Suppressor macrophage treated with lipopolysaccharide for 4 hours (primary cell): ENCODE results near the gene CCDC81.

Experiments used
- DNase-seq: peaks from one replicate; pipeline ENCODE4 v3.0.0-alpha.2; 2020

The CCDC81 gene

GRCh38 chr11:86442420-86442819, 67.7 kb downstream of the CCDC81 start:
- DNase-seq = peak; percentile 76

GRCh38 chr11:86442827-86443226, 68.1 kb downstream of the CCDC81 start:
- no peak for DNase-seq

DNA sequence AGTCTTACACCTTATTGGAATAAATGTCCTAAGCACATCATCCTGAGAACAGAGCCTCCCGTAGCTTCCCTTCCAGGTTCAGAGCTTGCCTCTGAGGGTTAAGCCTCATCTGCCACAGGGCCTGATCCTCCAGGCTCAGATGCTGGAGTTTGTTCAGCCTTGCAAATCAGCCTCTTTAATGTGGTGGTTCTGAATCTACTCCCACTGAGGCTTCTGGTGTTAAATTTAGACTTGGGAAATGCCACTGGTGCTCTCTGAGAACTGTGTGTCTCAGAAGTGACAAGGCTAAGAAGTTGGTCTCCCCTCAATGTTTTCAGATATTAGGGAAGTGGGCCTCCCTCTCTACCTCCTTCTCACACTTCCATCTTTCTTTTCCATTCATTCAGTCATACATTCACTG, 68.7 kb downstream of the CCDC81 start:
- no peak for DNase-seq

DNA sequence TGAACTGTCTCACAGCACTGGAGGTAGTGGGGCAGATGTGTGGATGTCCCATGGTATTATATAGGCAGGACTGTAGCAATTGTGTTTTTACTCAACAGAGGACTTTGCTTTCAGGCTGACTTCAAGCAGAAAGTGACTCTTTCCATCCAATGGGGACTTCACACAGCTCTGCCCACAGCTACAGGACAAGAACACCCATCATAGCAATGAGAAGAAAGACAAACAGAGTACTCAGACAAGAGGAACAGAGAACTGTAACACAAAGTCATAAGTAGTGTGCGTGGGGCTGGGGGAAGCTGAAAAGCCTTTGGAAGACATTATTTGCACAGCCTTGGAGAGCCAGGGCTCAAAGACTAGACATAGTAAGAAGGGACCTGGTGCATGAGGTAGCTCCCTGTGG, 70.3 kb downstream of the CCDC81 start:
- DNase-seq = no peak

DNA sequence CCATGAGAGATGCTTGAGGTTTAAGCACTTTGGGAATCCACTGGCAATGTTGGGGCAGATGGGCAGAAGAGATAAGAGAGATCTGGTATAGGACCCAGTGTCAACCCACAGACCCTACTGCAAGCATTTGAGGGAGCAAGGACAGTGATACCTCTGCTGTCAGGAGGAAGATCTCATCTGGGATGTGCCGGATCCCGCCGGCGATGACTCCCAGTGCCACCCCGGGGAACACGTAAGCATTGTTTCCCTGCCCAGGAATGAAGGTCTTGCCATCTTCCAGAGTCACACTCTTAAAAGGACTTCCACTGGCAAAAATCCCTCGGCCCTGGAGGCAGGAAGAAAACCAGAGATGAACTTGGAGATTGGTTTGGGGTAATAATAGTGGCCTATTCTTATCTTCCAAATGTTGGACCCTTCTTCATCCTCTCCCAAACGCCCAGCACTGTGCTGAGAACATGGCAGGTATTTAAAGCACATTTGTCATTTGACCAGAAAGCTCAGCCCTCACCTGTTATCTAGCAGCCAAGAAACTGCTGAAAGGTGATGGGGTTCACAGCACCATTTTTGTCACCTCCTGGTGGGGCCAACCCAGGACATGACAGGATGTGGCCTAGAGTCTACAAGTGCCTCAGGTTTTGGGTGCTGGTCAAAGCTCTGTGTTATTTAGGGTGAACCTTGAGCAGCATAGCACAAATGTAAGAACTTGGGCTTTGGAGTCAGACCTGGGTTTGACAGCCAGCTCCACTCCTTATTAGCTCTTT, 71.7 kb downstream of the CCDC81 start:
- DNase-seq = no peak

DNA sequence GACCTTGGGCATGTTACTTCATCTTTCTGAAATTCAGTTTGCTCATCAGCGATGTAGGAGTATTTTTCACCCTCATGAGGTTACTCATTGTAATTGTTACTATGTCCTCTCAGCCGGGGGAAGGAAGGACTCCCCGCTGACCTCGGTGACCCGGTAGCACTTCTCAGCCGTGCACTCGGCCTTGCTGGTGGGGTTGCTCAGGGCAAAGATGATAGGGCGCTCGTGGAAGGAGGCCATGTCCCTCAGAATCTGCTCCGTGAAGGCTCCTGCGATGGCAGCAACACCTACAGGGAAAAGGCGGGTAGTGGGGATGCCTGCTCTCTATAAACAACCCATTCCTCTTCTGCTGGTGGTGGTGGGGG, 72.2 kb downstream of the CCDC81 start:
- DNase-seq = no peak

DNA sequence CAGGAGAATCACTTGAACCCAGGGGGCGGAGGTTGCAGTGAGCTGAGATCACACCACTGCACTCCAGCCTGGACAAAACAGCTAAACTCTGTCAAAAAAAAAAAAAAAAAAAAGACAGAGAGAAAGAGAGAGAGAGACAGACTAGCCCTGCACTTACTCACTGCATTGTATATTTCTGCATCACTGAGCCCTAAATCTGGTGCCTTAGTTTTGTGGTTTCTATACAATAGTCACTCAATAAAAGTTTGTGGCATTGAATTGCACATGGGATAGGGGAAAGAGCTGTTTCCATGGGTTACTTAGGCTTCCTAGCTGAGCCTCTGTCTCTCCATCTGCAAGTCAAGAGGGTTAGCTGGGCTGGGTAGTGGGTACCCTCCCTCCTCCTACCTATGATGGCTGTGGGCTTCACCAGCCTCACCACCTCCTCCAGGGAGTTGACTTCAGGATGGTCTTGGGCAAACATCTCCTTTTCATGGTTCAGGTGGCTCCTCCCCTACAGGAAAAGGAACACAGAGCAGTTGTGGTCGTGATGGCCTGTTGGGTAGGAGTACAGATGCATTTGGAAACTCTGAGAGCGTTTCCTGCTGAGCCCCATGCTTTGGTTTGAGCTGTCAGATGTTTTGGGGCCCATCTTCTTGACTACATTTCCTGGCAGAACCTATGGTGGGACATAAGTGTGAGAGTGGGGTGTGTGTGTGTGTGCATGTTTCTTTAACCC, 73.2 kb downstream of the CCDC81 start:
- DNase-seq = no peak

- no peak for DNase-seq
Measured at GRCh38 chr11:86449993-86450629, 75.4 kb downstream of the CCDC81 start.

- DNase-seq = no peak
Measured at GRCh38 chr11:86453290-86454030, 78.8 kb downstream of the CCDC81 start.

DNA sequence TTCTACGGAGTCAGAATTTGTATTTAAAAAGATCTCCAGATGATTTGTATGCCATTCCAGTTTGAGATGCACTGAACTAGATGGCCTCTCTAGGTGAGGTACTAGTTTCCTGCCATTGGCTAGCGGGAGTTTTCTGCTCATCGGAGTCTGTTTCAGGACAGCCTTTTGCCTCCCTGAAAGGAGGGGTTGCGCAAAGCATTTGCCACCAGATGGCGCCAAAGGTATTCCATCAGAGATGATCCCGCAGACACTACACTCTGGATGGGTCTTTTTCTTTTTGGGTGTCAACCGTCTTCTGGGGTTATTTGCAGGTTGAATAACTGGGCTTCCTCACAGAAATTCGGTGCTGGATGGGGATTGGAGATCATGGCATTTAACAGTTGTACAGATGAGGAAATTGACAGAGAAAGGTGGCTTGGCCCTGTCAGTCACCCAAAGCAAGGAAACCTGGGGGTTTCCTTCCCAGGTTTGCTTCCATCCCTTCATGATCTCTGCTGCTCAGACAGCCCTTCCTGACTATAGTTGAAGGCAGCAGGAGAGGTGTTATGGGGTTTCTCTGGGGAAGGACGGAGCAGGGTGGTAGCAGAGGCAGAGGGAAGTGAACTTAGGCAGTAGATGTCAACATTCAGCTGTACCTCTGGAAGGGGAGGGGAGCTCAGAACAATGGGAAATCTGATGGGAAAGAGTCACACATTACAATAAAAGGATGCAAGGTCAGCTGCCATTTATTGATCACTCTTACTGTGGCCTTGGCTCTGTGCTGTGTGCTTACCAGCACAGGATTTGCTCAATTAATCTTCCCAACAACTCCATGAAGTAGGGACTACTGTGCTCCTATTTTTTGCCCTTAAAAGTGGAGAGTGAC, 81.6 kb downstream of the CCDC81 start:
- peak; percentile 90 for DNase-seq

- DNase-seq = no peak
Measured at GRCh38 chr11:86458294-86459001, 83.8 kb downstream of the CCDC81 start.

- DNase-seq = no peak
Measured at GRCh38 chr11:86459002-86459385, 84.3 kb downstream of the CCDC81 start.

GRCh38 chr11:86459682-86460460, 85.2 kb downstream of the CCDC81 start:
- DNase-seq = no peak

DNA sequence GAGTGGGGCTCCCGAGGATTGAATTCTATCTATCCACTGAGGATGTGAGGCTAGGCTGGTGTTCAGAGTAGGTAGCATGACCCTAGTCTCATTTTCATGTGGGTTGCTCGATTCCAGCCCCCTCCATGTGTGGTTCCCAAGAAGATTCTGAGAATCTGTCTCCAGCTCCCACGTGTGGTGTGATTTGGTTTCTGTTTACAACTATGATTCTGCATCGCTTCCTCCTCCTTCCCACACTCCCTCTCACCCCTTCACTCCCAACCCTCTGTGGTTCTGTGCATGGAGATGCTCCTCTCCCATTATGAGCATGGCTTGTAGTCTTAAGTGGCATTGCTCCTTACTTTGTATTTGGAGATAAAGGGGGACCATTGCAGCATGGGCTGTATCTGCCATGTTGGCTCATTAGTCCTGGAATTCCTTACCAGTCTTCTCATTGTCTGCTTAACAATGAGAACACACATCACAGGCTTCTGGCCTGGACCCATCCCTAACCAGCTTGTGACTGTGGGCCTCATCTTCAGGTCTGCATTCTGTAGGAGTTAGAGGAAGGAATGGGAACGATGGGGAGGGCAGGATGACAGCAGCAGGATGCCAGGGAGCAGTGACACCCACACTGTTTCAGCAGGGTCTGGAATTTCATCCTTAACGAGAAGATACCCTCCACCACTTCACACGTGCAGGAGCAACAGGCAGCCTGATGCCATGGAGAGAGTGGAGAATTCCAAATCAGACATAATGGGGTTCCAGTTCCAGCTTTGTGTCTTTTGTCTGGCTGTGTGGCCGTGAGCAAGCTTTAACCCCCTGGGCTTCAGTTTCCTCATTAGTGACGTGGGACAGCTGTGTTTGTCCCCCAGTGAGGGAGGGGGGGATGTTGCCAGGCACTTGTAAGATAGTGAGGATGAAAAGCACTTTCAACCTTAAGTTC, 86.0 kb downstream of the CCDC81 start:
- no peak for DNase-seq

- no peak for DNase-seq
Measured at GRCh38 chr11:86461892-86462291, 87.2 kb downstream of the CCDC81 start.

DNA sequence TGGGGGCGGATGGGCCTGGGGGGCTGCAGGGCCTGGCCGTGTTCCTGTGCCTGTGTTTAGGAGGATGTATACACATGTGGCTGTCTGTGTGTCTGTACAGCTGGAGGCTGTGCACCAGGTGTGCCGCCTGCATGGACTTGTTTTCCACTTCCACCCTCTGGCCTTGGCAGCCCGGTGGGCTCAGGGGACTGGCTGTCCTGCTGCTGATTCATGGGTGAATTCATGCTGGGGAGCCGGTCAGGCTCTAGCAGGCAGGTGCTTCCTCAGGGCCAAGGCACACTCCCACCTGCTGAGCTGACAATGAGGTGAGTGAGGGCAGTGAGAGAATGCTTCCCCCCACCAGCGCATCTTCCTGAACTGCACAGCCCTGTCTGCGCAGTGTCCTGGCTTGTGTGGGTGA, 88.4 kb downstream of the CCDC81 start:
- DNase-seq = no peak

GRCh38 chr11:86463955-86464354, 89.3 kb downstream of the CCDC81 start:
- no peak for DNase-seq

DNA sequence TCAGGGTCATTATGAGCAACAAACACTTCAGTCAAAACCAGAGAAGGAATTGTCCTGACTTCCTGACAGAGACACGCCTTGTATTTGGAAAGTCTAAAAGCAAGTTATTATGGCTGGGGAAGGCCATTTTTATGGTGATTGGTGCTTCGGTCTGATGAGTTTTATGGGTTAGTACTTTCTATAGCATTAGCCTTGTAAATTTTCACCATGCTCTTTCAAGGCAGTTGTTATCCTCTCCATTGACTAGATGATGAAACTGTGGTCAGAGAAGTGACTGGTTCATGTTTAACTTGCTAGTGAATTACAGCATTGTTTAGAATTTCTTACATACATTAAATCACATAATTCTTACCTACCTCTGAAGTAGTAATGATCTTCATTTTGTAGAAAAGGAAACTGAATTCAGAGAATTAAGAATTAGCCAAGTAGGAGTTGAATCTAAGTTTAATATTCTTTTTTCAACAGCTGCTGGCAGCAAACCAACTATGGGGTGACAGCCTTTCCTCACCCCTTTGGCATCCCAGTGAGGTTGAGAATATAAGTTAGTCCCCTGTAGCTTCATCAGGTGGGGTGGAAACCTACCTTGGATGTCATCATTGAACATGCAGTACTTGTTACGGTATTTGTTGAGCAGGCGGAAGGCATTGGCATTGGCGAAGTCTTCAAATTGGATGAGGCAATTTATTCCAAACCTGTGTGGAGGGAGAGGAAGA, 90.0 kb downstream of the CCDC81 start:
- no peak for DNase-seq

DNA sequence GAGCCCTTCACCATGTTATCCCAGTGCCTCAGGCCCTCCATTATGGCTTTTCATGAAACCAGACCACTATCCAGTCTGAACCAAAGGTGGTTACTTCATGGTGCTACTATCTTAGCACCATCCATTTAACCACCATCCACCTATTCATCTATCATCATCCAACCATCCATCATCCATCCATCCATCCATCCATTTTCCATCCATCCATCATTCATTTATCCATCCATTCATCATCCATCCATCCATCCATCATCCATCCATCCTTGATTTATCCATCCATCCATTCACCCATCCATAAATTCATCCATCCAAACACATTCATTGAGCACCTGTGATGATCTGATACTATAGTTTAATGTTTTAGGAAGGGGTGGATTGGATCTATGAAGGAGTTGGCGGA, 93.5 kb downstream of the CCDC81 start:
- no peak for DNase-seq
